Stimulated activated naive CD4-positive, alpha-beta T cell (primary cell): Measurements from ENCODE around the gene PARP8.
"Not testable (repeated sequence)": the region's sequence is repeated elsewhere in the genome, so short reads cannot be mapped to it uniquely, and the experiment has no call there.

Source experiments
- DNase-seq, 6 experiments: peaks; one replicate each; lab custom pipeline; 2025; lab: John Stamatoyannopoulos, UW

The PARP8 gene, protein sequence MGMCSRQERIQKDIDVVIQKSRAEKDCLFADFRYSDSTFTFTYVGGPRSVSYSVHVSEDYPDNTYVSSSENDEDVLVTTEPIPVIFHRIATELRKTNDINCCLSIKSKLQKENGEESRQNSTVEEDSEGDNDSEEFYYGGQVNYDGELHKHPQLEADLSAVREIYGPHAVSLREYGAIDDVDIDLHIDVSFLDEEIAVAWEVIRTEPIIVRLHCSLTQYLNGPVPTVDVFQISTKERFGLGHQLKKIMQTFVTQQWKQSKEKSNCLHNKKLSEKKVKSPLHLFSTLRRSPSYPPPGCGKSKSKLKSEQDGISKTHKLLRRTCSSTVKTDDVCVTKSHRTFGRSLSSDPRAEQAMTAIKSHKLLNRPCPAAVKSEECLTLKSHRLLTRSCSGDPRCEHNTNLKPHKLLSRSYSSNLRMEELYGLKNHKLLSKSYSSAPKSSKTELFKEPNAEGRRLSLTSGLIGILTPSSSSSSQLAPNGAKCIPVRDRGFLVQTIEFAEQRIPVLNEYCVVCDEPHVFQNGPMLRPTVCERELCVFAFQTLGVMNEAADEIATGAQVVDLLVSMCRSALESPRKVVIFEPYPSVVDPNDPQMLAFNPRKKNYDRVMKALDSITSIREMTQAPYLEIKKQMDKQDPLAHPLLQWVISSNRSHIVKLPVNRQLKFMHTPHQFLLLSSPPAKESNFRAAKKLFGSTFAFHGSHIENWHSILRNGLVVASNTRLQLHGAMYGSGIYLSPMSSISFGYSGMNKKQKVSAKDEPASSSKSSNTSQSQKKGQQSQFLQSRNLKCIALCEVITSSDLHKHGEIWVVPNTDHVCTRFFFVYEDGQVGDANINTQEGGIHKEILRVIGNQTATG

DNA sequence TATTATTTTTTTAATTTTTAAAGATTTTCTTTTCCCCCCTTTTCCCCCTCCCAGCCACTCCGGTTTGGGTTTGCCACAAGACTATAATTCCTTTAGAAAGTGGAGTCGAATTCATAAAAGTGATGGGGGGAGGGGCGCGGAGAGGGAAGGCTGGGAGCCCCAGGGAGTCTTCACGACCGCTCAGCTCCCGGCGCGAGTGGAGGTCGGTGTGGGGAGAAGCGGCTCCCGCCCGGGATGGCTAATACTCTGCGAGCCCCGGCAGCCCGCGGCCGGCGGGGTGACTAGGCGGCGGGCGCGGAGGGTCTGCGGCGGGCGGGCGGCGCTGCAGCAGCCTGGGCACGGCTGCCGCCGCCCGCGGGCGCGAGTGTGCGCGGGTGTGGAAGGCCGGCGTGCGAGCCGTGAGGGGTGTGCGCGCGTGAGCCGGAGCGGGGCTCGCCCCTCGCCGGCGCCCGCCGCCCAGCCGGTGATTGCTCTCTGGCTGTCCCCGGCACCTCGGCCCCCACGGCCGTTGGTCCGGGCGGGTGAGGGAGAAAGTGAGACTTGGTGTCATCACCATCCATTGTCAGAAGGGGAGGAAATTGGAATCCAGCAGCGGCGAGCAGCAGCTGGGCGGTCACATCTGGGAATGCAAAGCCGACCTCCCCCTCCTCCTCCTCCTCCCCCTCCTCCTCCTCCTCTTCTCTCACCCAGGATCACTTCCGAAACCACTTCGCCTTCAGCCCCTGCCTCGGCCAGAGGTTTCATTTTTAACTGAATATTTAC lies at the start of gene PARP8:
Gene PARP8 (plus strand): TSS at position 377 of the 762 bp plus-strand sequence. CDS start 459 bp downstream, outside the sequence.
- DNase-seq, result peak; percentile 42 to 72 (median 55)

DNA sequence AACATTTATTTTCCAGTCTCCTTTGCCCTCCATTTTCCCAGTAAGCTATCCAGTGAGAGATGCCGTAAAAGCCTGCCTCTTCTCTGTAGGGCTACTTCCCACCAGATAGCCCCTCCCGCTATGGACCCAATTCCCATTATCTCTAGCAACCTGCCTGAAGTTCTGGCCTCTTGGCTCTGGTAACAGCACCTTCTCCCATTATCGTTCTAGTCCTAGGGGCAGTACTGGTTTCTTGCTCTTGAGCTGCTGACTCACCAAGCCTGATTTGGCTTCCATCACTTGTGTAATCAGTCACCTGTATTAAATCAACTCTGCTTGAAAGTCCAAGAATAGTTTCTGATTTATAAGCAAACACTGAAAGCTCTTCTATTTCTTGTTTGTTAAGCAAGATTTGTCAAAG lies 42.8 kb upstream of the PARP8 start:
- no peak for DNase-seq

DNA sequence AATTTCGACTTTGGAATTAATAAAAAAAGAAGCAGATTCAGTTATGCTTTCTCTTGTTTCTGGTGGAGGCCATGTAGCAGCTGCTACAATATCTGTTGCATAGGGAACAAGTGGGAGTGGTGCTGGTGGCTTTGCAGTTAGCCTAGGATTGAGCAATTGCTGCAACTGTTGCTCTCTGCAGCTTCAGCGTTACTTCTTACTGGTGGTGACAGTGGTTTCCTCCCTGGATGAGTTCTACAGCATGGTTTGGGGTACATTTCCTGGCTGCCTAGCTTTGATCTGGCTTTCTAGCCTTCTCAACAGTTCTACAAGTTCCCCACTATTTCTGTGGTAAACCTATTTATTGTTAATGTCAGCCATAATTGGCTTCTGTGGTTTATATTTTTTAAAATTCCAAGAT lies 31.6 kb upstream of the PARP8 start:
- DNase-seq, result peak in 3 of 6 experiments; percentile 30 to 61 (median 55)

DNA sequence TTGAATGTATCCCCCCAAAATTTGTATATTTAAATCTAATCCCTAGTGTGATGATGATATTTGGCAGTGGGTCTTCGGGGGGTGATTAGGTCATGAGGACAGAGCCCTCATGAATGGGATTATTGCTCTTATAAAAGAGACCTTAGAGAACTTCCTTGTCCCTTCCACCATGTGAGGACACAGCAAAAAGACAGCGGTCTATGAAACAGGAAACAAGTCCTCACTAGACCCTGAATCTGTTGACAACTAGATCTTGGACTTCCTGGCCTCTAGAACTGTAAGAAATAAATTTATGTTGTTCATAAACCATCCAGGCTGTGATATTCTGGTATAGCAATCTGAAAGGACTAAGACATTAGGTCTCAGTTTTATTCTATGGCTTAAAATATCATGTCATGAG lies 28.9 kb upstream of the PARP8 start:
- DNase-seq, result not testable (repeated sequence)

DNA sequence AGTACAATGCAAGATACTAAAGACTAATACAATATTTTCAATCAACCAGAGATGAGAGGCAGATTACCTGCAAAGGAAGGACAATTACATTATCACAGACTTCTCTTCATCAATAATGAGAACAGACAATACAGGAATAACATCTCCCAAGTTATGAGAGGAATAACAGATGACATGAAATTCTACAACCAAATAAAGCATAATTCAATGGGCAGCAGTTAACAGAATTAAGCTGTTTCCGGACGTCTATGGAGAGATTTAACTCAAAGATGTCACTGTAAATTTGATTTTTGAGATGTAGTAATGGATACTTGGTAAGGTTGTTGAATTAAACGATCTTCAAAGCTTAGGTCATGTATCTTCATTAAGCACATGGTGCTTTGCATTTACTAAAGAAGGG lies 19.8 kb upstream of the PARP8 start:
- no peak for DNase-seq

DNA sequence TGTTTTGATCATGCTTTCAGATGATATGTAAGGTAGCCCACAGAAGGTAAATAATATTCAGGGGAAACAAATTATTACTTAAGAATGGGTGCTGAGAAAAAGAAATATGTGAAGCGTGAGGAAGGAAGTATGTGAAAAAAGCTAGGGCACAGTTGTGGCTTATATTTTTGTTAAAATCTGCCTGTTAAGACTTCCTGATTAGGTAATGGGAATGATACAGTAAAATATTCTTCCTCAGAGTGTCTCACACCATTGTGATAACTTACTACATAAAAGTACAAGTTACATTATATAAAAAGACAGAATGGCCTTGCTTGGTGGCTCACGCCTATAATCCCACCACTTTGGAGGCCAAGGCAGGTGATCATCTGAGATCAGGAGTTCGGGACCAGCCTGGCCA lies 18.7 kb upstream of the PARP8 start:
- DNase-seq, result no peak

DNA sequence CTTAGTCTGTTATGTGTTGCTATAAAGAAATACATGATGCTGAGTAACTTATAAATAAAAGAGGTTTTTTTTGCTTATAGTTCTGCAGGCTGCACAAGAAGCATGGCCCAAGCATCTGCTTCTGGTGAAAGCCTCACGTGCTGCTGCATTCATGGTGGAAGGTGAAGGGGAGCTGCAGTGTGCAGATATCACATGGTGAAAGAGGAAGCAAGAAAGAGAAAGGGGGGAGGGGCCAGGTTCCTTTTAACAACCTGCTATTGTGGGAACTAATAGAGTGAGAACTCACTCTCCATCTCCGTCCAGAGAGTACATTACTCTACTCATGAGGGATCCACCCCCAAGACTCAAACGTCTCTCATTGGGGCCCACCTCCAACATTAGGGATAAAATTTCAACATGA lies 12.5 kb upstream of the PARP8 start:
- no peak for DNase-seq

DNA sequence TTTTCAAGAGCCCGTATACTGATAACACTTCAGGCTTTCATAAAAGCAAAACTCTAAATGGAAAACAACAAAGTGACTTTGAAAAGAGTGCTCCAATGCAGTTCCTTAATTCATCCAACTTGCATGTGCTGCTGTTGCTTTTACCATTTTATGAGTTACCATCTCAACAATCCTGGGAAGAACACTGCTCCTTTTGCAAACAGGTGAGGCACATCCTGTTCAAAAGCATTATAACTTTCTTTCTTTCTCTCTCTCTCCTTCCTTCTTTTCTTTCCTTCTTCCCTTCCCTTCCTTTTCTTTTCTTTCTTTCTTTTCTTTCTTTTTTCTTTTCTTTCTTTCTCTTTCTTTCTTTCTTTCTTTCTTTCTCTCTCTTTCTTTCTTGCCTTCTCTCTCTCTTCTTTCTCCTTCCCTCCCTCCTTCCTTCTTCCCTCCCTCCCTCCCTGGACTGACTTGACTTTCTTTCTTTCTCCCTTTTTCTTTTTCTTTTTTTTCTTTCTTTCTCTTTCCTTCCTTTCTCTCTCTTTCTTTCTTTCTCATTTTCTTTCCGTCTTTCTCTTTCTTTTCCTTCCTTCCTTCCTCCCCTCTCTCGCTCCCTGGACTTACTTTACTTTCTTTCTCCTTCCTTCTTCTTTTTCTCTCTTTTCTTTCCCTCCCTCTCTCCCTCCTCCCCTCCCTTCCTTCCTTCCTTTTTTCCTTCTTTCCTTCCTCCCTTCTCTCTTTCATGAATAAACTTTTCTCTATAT lies 11.2 kb upstream of the PARP8 start:
- no peak for DNase-seq

DNA sequence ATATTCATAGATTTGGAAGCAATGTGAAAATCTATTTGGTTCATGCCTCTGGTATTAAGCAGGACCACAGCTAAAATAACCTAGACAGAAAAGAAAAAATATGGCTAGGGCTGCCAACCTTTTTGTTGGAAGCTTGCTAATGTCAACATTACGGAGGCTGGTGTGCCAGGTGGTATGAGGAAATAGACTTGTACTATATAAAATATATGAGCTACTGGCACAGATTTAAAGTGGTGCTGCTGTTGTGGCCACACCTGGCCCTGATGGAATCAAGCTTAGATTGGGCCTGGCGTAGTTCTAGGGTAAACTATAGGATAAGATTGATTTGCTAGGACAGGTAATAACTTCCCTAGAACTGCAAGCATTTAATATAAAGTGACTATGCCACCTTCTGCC lies 10.6 kb upstream of the PARP8 start:
- DNase-seq, result no peak

DNA sequence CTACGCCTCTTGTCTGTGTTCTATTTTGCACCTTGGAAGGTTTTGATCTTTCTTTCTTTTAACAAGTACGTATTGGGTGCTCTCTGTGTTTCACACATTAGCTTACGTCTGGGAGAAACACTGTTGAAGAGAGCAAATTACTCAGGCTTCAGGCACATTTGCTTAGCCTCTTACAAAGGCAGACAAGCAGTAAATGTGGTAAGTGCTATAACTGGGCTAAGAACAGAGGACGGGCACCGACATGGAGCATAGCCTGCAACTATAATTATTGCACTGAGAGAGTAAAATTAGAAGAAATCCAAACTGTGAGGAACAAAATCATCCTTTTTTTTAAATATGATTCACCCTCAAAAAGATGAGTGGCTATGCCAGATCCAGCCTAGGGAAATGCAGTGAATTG lies 9.4 kb upstream of the PARP8 start:
- no peak for DNase-seq

DNA sequence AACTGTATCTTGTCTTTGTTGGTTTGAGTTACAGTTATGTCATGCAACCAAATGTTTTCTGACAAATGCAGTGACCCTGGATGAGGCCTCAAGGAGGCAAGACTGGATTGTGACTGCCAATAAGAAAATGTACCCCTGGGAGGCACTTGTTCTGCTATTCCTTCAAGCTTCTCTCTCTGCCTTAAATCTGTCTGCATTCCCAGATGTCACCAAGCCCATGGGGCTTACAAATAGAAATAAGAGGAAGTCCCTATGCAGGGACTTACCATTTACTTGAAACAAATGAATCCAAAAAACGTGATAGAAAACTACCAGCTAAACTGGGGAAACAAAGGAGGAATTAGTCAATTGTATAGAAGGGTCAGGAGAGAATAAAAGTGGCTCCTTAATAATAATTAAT lies 8.2 kb upstream of the PARP8 start:
- no peak for DNase-seq

DNA sequence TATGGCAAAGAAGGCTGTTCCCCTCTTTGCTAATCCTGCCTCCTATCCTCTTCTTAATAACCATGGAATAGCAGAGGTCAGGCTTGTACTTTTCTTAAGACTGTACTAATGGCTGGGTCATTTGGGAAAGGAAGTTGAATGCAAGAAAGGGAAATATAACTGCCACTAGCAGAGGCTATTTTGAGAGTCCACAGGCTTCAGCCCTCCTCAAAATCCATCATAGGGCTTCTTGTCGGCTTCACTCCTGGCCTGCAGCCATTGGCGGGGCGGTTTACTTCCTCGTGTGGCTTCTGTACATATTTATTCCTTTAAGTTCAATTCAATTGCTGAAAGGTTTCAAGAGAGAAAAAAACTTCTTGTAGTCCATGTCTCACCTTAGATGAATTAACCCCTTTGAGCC lies 2.8 kb upstream of the PARP8 start:
- DNase-seq, result peak in 1 of 6 experiments; percentile 8

DNA sequence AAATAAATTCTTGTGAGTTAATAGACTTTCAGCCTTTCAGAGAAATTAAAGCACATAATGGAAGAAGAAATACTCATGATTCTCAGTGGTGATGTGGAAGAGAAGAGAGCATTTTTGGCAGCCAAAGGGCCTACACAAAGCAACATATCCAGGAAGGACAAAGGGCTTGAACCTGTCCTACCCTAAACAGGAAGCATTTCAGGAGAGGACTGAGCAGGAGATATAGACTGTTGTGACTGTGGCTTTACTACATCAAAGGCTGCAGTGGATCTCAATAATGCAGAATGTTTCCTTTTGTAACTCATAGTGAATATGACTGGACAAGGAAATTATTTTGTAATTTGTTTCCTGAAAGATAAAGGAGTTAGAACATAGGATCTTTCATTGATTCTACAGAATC lies 1.3 kb upstream of the PARP8 start:
- no peak for DNase-seq

DNA sequence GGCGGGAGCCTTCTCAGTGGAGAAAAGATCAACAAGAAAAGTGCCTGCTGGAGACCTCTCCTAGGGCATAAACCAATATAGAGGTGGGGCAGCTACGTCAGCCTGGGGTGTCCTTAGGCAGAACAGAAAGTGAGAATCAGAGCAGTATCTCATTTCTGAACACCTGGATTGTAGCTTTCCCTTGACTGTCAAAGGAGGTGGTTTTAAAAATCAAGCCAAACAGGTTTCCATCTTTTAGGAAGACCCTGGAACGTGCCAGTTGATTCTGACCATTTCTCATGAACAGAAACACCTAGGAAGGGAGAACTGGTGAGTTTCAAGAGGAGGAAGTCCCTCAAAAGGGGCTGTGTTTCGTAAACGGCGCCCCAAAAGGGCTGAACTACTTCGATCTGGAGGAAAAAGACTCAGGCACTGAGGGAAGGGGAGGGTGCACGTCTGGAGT lies 655 bp upstream of the PARP8 start:
- peak; percentile 9 to 83 (median 40) for DNase-seq

DNA sequence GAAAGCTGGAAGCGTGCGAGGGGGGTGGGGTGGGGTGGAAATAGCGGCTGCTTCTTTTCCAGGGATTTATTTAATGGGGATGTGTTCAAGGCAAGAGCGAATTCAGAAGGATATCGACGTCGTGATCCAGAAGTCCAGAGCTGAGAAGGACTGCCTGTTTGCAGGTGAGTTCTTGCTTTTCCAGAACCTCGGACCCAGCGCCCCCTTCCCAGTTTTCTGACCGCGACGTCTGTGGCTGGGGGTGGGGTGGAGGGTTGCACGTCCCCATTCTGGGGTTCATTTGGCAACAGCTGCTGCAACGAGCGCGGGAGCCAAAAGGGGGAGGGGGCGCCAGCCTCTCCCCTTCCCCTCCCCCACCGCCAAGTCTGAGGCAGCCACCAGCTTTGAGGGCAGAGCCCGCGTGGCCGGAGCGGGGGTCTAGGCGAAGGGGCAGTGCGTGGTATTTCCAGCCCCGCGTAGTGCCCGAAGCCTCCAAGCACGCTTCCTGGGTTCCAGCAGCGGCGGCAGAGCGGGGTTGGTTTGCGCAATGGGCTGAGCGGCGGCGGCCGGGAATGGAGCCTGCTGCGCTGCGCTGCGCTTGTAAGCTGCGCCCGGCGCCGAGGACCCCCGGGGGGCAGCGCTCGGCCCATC lies 701 bp downstream of the PARP8 start:
- DNase-seq, result peak in 5 of 6 experiments; percentile 36 to 90 (median 59)

DNA sequence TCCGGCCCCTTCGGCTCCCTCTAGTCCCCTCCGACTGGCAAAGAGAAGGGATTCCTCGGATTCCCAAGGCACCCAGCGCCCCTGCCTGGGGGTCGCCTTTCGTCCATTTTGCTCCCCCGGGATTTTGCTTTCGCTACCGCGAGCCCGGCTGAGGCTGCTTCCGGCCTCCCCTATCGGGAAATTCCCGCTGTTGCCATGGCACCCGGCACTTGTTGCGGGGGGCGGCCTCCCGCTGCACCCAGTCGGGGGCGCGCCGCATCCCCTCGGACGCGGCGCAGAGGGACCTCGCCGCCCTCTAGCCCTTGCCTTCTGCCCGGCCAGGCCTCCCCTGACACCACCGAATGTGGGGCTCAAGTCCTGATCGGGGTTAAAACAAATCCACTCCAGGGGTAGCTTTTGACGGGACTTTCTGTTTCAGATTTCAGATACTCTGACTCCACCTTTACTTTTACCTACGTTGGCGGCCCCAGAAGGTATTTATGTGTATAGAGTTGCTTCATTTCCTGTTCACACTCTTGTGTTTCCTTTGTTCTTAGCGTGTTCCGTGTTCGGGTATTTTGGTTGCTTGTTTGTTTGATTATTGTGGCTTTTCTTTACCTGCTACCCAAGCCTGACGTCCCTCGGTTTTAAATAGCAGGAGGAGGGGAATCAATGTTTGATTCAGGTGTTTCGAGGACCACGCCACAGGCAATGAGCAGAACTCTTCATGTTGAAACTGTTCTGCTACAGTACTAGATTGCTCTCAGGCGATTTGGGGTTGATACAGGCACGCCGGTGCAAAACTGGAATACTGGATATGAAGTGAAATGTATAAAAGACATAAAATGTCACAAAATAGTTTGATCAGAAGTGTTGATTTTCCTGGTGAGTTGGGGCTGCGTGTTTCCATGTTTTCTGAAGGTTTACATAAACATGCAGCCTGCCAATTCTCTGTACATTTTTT lies 1.5 kb downstream of the PARP8 start:
- peak; percentile 85 to 94 (median 90) for DNase-seq

DNA sequence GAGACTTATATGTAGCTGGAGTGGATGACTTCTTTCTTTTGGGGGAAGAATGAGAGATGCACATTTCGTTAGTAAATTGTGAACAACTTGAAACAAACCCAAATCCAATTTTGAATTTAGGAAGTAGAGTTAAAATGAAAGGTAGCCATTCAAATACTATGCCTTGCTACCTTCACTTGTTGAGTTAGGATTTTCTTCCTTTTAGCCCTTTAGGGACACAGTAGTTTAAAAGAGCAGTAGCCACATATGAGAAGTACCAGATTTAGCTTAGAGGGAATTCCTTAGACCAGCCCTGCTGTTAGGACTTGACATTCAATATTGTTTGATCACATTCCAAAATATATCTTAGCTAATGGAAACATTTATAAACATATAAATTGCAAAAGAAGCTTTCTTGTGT lies 2.2 kb downstream of the PARP8 start:
- DNase-seq, result not testable (repeated sequence)

DNA sequence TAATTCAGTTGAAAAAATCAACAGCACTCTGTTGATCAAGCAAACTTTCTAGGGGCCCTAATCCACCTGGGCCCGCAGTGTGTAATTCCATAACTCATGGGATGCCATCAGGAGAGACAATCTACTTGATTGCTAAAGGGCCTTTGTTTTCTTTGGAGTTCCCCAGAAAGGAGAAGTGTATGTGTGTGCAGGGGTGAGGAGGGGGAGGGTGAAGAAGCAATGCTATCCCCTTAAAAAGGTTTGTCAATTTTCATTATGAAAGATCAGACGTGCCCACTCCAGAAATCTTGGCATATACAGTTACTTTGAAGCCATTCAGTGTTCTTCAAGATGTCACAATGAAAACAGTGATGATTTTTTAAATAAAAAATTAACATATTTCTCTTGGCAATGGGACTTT lies 6.2 kb downstream of the PARP8 start:
- DNase-seq, result no peak

DNA sequence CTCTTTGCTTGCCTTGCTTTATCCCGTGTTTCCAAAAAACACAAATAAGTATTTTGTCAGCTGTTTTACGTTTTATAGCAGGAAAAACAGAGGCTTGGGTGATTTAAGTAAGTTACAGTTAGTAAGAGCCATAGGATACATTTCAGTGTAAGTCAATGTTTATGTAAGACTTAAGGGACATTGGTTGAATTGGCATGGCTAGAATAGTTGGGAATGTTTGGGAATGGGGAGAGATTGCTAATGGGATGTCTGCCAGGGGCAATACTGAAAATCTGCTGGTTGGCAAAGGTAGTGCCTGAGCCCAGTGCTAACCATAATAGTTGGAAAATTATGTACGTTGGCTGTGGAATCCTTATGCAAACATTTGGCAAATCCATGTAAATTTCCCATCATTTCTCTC lies 7.0 kb downstream of the PARP8 start:
- not testable (repeated sequence) for DNase-seq

DNA sequence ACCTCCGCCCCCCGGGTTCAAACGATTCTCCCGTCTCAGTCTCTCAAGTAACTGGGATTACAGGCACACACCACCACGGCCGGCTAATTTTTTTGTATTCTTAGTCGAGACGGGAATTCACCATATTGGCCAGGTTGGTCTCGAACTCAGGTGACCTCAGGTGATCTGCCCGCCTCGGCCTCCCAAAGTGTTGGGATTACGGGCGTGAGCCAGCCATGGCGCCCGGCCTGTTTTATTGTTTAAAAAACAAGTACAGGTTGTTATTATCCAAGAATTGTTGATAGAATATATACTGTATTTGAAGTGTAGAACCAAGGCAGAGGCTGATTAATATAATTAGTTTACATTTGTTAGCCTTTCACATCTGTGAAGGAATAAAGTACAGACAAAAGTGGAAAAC lies 8.9 kb downstream of the PARP8 start:
- DNase-seq, result no peak
